HEK293 (cell line): Measurements from ENCODE around the gene DSG3.

Source experiments
- CTCF ChIA-PET: fragments of 350-600 bp; formaldehyde crosslinking; extraction: SDS; loops from one replicate; lab custom pipeline; 2021; ENCODE audit warnings: antibody characterized with exemption; lab: Yijun Ruan, JAX
- POLR2A ChIA-PET: fragments of 300-600 bp; formaldehyde crosslinking; extraction: SDS; loops from one replicate; lab custom pipeline; 2020; ENCODE audit warnings: antibody characterized with exemption, inconsistent platforms; lab: Yijun Ruan, JAX
- H3K27ac ChIP-seq: fragments of 200-500 bp; sonication (Bioruptor generic); 2 replicates; pipeline ENCODE4 v1.5.1; 2014; ENCODE audit warnings: low read depth, low read length, control low read depth, inconsistent platforms; ENCODE audit errors: extremely low read depth
- H3K36me3 ChIP-seq, 2 experiments: fragments of 200-500 bp in 1 of 2; sonication (Bioruptor generic) in 1 of 2; 1 replicate in 1 of 2; 2 replicates in 1 of 2; pipeline ENCODE4 v1.5.1; 2014 to 2017; ENCODE audit warnings: inconsistent platforms in 2 of 2, low read length in 2 of 2; ENCODE audit not compliant: control insufficient read depth in 2 of 2, insufficient read depth in 1 of 2
- H3K4me1 ChIP-seq: fragments of 200-500 bp; sonication (Bioruptor generic); 2 replicates; pipeline ENCODE4 v1.5.1; 2014; ENCODE audit warnings: mild to moderate bottlenecking, low read length, inconsistent platforms; ENCODE audit not compliant: control insufficient read depth, insufficient read depth
- H3K4me3 ChIP-seq: 2 replicates; pipeline ENCODE4 v1.5.1; 2011; ENCODE audit warnings: low read depth, mild to moderate bottlenecking, control low read depth, low read length, moderate library complexity
- H3K9me3 ChIP-seq: fragments of 200-500 bp; sonication (Bioruptor generic); 2 replicates; pipeline ENCODE4 v1.5.1; 2014; ENCODE audit warnings: low read depth, low read length, inconsistent platforms; ENCODE audit not compliant: control insufficient read depth, insufficient read depth
- CTCF ChIP-seq: fragments of 450-650 bp; formaldehyde crosslinking; IDR thresholded peaks from 2 replicates; pipeline ENCODE4 v1.5.1; 2016; ENCODE audit warnings: missing biosample characterization, missing genetic modification characterization
- EGR2 ChIP-seq: fragments of 450-650 bp; formaldehyde crosslinking; IDR thresholded peaks from 2 replicates; pipeline ENCODE4 v1.5.1; 2016; ENCODE audit warnings: low read depth, missing biosample characterization, missing genetic modification characterization
- KLF10 ChIP-seq: fragments of 450-650 bp; IDR thresholded peaks from 2 replicates; pipeline ENCODE4 v1.5.1; 2018; ENCODE audit warnings: missing biosample characterization, mild to moderate bottlenecking, missing genetic modification characterization
- KLF16 ChIP-seq: fragments of 450-650 bp; formaldehyde crosslinking; IDR thresholded peaks from 2 replicates; pipeline ENCODE4 v1.5.1; 2017; ENCODE audit warnings: missing biosample characterization, missing genetic modification characterization
- KLF8 ChIP-seq: fragments of 450-650 bp; formaldehyde crosslinking; IDR thresholded peaks from 2 replicates; pipeline ENCODE4 v1.5.1; 2016; ENCODE audit warnings: missing biosample characterization, missing genetic modification characterization
- KLF9 ChIP-seq: fragments of 450-650 bp; formaldehyde crosslinking; IDR thresholded peaks from 2 replicates; pipeline ENCODE4 v1.5.1; 2016; ENCODE audit warnings: missing biosample characterization, missing genetic modification characterization, low read depth
- MEIS1 ChIP-seq: sonication (generic); formaldehyde crosslinking; IDR thresholded peaks from 2 replicates; pipeline ENCODE4 v1.8.1; 2022; ENCODE audit warnings: missing genetic modification reagents, mild to moderate bottlenecking, borderline replicate concordance
- SALL2 ChIP-seq: fragments of 450-650 bp; formaldehyde crosslinking; IDR thresholded peaks from 2 replicates; pipeline ENCODE4 v1.5.0; 2017; ENCODE audit warnings: missing biosample characterization, mild to moderate bottlenecking, missing genetic modification characterization, borderline replicate concordance
- SP3 ChIP-seq: fragments of 450-650 bp; formaldehyde crosslinking; IDR thresholded peaks from 2 replicates; pipeline ENCODE4 v1.5.1; 2016; ENCODE audit warnings: missing biosample characterization, missing genetic modification characterization
- ZBTB11 ChIP-seq: fragments of 450-650 bp; formaldehyde crosslinking; conservative IDR thresholded peaks from 2 replicates; pipeline ENCODE4 v1.5.1; 2016; ENCODE audit warnings: low read depth, missing biosample characterization, missing genetic modification characterization
- ZBTB17 ChIP-seq: fragments of 450-650 bp; formaldehyde crosslinking; IDR thresholded peaks from 2 replicates; pipeline ENCODE4 v1.5.1; 2016; ENCODE audit warnings: missing biosample characterization, missing genetic modification characterization
- ZBTB21 ChIP-seq: fragments of 450-650 bp; formaldehyde crosslinking; IDR thresholded peaks from 2 replicates; pipeline ENCODE4 v1.5.1; 2017; ENCODE audit warnings: missing biosample characterization, missing genetic modification characterization
- ZNF175 ChIP-seq: fragments of 450-650 bp; formaldehyde crosslinking; IDR thresholded peaks from 2 replicates; pipeline ENCODE4 v1.5.1; 2016; ENCODE audit warnings: missing biosample characterization, missing genetic modification characterization
- ZNF2 ChIP-seq: fragments of 450-650 bp; formaldehyde crosslinking; IDR thresholded peaks from 2 replicates; pipeline ENCODE4 v1.5.1; 2016; ENCODE audit warnings: missing biosample characterization, missing genetic modification characterization
- ZNF214 ChIP-seq: fragments of 450-650 bp; formaldehyde crosslinking; IDR thresholded peaks from 2 replicates; pipeline ENCODE4 v1.5.1; 2017; ENCODE audit warnings: missing biosample characterization, mild to moderate bottlenecking, missing genetic modification characterization, borderline replicate concordance
- ZNF239 ChIP-seq: fragments of 450-650 bp; formaldehyde crosslinking; IDR thresholded peaks from 2 replicates; pipeline ENCODE4 v1.5.1; 2016; ENCODE audit warnings: missing biosample characterization, missing genetic modification characterization
- ZNF248 ChIP-seq: fragments of 450-650 bp; formaldehyde crosslinking; IDR thresholded peaks from 2 replicates; pipeline ENCODE4 v1.5.1; 2017; ENCODE audit warnings: missing biosample characterization, missing genetic modification characterization
- ZNF341 ChIP-seq: fragments of 450-650 bp; formaldehyde crosslinking; IDR thresholded peaks from 2 replicates; pipeline ENCODE4; 2016; ENCODE audit warnings: low read depth, missing biosample characterization, missing genetic modification characterization
- ZNF416 ChIP-seq: fragments of 450-650 bp; formaldehyde crosslinking; IDR thresholded peaks from 2 replicates; pipeline ENCODE4 v1.5.1; 2016; ENCODE audit warnings: missing biosample characterization, missing genetic modification characterization
- ZNF433 ChIP-seq: fragments of 450-650 bp; formaldehyde crosslinking; IDR thresholded peaks from 2 replicates; pipeline ENCODE4 v1.5.1; 2016; ENCODE audit warnings: missing biosample characterization, missing genetic modification characterization, low read depth
- ZNF473 ChIP-seq: fragments of 450-650 bp; formaldehyde crosslinking; IDR thresholded peaks from 2 replicates; pipeline ENCODE4 v1.5.1; 2017; ENCODE audit warnings: missing biosample characterization, missing genetic modification characterization
- ZNF501 ChIP-seq: fragments of 450-650 bp; formaldehyde crosslinking; IDR thresholded peaks from 2 replicates; pipeline ENCODE4 v1.5.1; 2016; ENCODE audit warnings: missing biosample characterization, missing genetic modification characterization
- ZNF549 ChIP-seq: fragments of 450-650 bp; IDR thresholded peaks from 2 replicates; pipeline ENCODE4 v1.5.1; 2018; ENCODE audit warnings: missing biosample characterization, missing genetic modification characterization, mild to moderate bottlenecking, inconsistent platforms, moderate library complexity
- ZNF561 ChIP-seq: fragments of 450-650 bp; IDR thresholded peaks from 2 replicates; pipeline ENCODE4 v1.5.1; 2018; ENCODE audit warnings: missing biosample characterization, missing genetic modification characterization, borderline replicate concordance
- ZNF571 ChIP-seq: fragments of 450-650 bp; formaldehyde crosslinking; IDR thresholded peaks from 2 replicates; pipeline ENCODE4 v1.5.0; 2017; ENCODE audit warnings: missing biosample characterization, missing genetic modification characterization
- ZNF654 ChIP-seq: fragments of 450-650 bp; formaldehyde crosslinking; IDR thresholded peaks from 2 replicates; pipeline ENCODE4 v1.5.1; 2016; ENCODE audit warnings: low read depth, missing biosample characterization, missing genetic modification characterization
- ZNF658 ChIP-seq: fragments of 450-650 bp; formaldehyde crosslinking; IDR thresholded peaks from 2 replicates; pipeline ENCODE4; 2016; ENCODE audit warnings: missing biosample characterization, missing genetic modification characterization
- ZNF660 ChIP-seq: fragments of 450-650 bp; IDR thresholded peaks from 2 replicates; pipeline ENCODE4 v1.5.1; 2018; ENCODE audit warnings: missing biosample characterization, mild to moderate bottlenecking, missing genetic modification characterization
- ZNF670 ChIP-seq: fragments of 450-650 bp; formaldehyde crosslinking; IDR thresholded peaks from 2 replicates; pipeline ENCODE4 v1.5.1; 2016; ENCODE audit warnings: missing biosample characterization, missing genetic modification characterization, low read depth
- ZNF785 ChIP-seq: fragments of 450-650 bp; formaldehyde crosslinking; IDR thresholded peaks from 2 replicates; pipeline ENCODE4 v1.5.1; 2016; ENCODE audit warnings: missing biosample characterization, missing genetic modification characterization

Gene DSG3

GRCh38 chr18:31424383-31424988 is 23.1 kb upstream of the DSG3 start:
- no peak overlapping the region for H3K4me3 ChIP-seq
- H3K9me3 ChIP-seq: no peaks in the 10 kb centered on the region
- ChIA-PET CTCF (interaction anchor here (0.5 to 5.2 kb wide), 65 partner anchors 10 to 1961 kb away, joined by 3 to 62 read pairs (median 4); partner anchors contain the start of gene TTR), POLR2A (no interaction called here)
- no peaks in the 10 kb centered on the region for H3K36me3 ChIP-seq
- no peak overlapping the region for H3K27ac ChIP-seq
- no peaks in the 10 kb centered on the region for H3K4me1 ChIP-seq
- no peak for TF ChIP-seq ZNF433 (tag by site-specific recombination)
- no peak for TF ChIP-seq ZBTB11
- TF ChIP-seq EGR2 (tag by site-specific recombination): no peak
- no peak for TF ChIP-seq ZNF658 (tag by site-specific recombination)
- no peak for TF ChIP-seq ZNF248 (tag by site-specific recombination)
- no peak for TF ChIP-seq ZNF785 (tag by site-specific recombination)
- no peak for TF ChIP-seq ZNF549
- TF ChIP-seq ZNF239 (tag by site-specific recombination): no peak
- TF ChIP-seq CTCF: peak; percentile 57
- TF ChIP-seq SP3 (tag by site-specific recombination): no peak
- peak; percentile 64 for TF ChIP-seq ZNF654 (tag by site-specific recombination)
- TF ChIP-seq ZNF670 (tag by site-specific recombination): no peak
- no peak for TF ChIP-seq KLF10 (tag by site-specific recombination)
- no peak for TF ChIP-seq ZNF214
- TF ChIP-seq ZNF416 (tag by site-specific recombination): no peak
- 0 out of 2 replicates have a peak, but pooled peaks have one; percentile 30 for TF ChIP-seq ZNF501 (tag by site-specific recombination)
- 0 out of 2 replicates have a peak, but pooled peaks have one; percentile 25 for TF ChIP-seq ZNF660 (tag by site-specific recombination)
- TF ChIP-seq ZNF341: no peak
- no peak for TF ChIP-seq KLF8
- no peak for TF ChIP-seq ZNF2
- TF ChIP-seq, all 188 proteins: peak for 4

DNA sequence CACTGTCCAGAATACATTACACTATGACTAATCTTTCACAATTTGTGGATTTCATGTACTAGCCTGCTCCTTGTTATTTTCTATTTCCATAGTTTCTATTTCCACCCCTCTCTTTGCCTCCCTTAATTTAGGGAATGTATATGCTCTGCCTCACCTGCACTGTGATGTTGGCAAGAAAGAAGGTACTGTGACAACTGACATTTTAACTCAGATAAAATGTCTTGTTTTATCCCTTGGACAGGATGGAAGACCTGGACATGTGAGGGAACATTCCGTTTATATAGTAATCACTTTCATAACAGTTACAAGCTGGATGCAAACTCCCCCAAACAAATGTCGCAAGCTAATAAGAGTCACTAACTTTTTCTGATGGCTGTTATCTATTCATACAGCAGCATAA is 21.5 kb upstream of the DSG3 start:
- POLR2A ChIA-PET: no interaction called here
- no peaks in the 10 kb centered on the region for H3K4me1 ChIP-seq
- CTCF ChIA-PET: interaction anchor here (0.7 to 5.2 kb wide), 10 partner anchors 9 to 418 kb away, joined by 3 to 62 read pairs (median 6); no protein-coding TSS in a partner anchor
- no peak overlapping the region for H3K4me3 ChIP-seq
- no peaks in the 10 kb centered on the region for H3K9me3 ChIP-seq
- no peaks in the 10 kb centered on the region for H3K36me3 ChIP-seq
- no peak overlapping the region for H3K27ac ChIP-seq
- TF ChIP-seq KLF16 (tag by site-specific recombination) (no peak), ZNF473 (no peak), KLF9 (tag by site-specific recombination) (no peak), MEIS1 (CRISPR knock-in tag) (no peak), ZNF175 (no peak), ZBTB11 (no peak), ZNF561 (tag by site-specific recombination) (no peak), ZBTB21 (tag by site-specific recombination) (no peak), ZNF501 (tag by site-specific recombination) (no peak), SALL2 (tag by site-specific recombination) (no peak), ZNF571 (tag by site-specific recombination) (no peak), ZNF785 (tag by site-specific recombination) (no peak), ZBTB17 (tag by site-specific recombination) (no peak)
